Calu3 (cell line): Measurements from ENCODE around the gene ATF7IP. TPM values are rescaled to one million over a fixed set of nuclear protein-coding genes. Genes with fewer than 3 reads are reported as not detected.

Experiments used
- BruUV-seq: library from RNA; stranded (reverse); fragments of 400-500 nt; replicated peaks from 2 replicates; lab custom pipeline; 2021; lab: Mats Ljungman, UMichigan
- CTCF ChIA-PET: fragments of 300-600 bp; sonication (Branson Sonifier 250); formaldehyde crosslinking; loops from one replicate; lab custom pipeline; 2022; ENCODE audit warnings: antibody characterized with exemption; lab: Charles Lee
- DNase-seq: peaks from one replicate; pipeline ENCODE4 v3.0.0; 2022
- H3K27ac Mint-ChIP-seq: one replicate; pipeline ENCODE4 v1.8.0; 2022; ENCODE audit warnings: mixed read lengths; ENCODE audit not compliant: unreplicated experiment
- H3K27me3 Mint-ChIP-seq: one replicate; pipeline ENCODE4 v1.8.0; 2022; ENCODE audit warnings: mixed read lengths; ENCODE audit not compliant: unreplicated experiment
- H3K36me3 Mint-ChIP-seq: one replicate; pipeline ENCODE4 v1.8.0; 2022; ENCODE audit warnings: mild to moderate bottlenecking, moderate library complexity, mixed read lengths; ENCODE audit not compliant: insufficient read depth, unreplicated experiment
- H3K4me1 Mint-ChIP-seq: one replicate; pipeline ENCODE4 v1.8.0; 2022; ENCODE audit warnings: mild to moderate bottlenecking, low read depth, mixed read lengths; ENCODE audit not compliant: unreplicated experiment
- H3K4me3 Mint-ChIP-seq: one replicate; pipeline ENCODE4 v1.8.0; 2022; ENCODE audit warnings: mild to moderate bottlenecking, low read depth, moderate library complexity, mixed read lengths; ENCODE audit not compliant: unreplicated experiment
- H3K9me3 Mint-ChIP-seq: one replicate; pipeline ENCODE4 v1.8.0; 2022; ENCODE audit warnings: low read depth, mixed read lengths; ENCODE audit not compliant: unreplicated experiment
- intact Hi-C: fragments of 100-400 bp; cut with micrococcal nuclease; formaldehyde crosslinking; loops from one replicate; pipeline ENCODE4 v1.10.0; 2022; ENCODE audit not compliant: unreplicated experiment
- total RNA-seq: library from RNA; stranded (reverse); gene quantifications from 2 replicates; pipeline ENCODE4 v1.2.3, GENCODE V29; 2022
- TF ChIP-seq, protein P1 (sequence below): fragments of 200-600 bp; IDR thresholded peaks from one replicate; pipeline ENCODE4 v1.8.0; 2022; ENCODE audit warnings: antibody characterized with exemption; ENCODE audit not compliant: unreplicated experiment

The ATF7IP gene
- total RNA-seq, 1 experiment from 2014 or later: 72.7 TPM

GRCh38 chr12:14435627-14436026 lies 70.1 kb downstream of the ATF7IP start:
- TF ChIP-seq, protein P1, sequence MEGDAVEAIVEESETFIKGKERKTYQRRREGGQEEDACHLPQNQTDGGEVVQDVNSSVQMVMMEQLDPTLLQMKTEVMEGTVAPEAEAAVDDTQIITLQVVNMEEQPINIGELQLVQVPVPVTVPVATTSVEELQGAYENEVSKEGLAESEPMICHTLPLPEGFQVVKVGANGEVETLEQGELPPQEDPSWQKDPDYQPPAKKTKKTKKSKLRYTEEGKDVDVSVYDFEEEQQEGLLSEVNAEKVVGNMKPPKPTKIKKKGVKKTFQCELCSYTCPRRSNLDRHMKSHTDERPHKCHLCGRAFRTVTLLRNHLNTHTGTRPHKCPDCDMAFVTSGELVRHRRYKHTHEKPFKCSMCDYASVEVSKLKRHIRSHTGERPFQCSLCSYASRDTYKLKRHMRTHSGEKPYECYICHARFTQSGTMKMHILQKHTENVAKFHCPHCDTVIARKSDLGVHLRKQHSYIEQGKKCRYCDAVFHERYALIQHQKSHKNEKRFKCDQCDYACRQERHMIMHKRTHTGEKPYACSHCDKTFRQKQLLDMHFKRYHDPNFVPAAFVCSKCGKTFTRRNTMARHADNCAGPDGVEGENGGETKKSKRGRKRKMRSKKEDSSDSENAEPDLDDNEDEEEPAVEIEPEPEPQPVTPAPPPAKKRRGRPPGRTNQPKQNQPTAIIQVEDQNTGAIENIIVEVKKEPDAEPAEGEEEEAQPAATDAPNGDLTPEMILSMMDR: no peak
- DNase-seq: no peak
- H3K4me1 Mint-ChIP-seq: no peaks in the 10 kb centered on the region
- H3K9me3 Mint-ChIP-seq: no peaks in the 10 kb centered on the region
- no TSS peak for BruUV-seq
- CTCF ChIA-PET: no interaction called here
- no peak overlapping the region for H3K4me3 Mint-ChIP-seq
- H3K27ac Mint-ChIP-seq: no peak overlapping the region
- H3K36me3 Mint-ChIP-seq: peaks cover 15% of the 10 kb centered on the region
- no peaks in the 10 kb centered on the region for H3K27me3 Mint-ChIP-seq
- intact Hi-C loops: no loop called here

- H3K4me1 Mint-ChIP-seq: no peaks in the 10 kb centered on the region
- TF ChIP-seq, protein P1: no peak
- H3K9me3 Mint-ChIP-seq: no peaks in the 10 kb centered on the region
- peaks cover 29% of the 10 kb centered on the region for H3K36me3 Mint-ChIP-seq
- peak overlapping the region; percentile 44 for H3K27ac Mint-ChIP-seq
- no TSS peak for BruUV-seq
- no peaks in the 10 kb centered on the region for H3K27me3 Mint-ChIP-seq
- CTCF ChIA-PET: no interaction called here
- intact Hi-C loops: no loop called here
- no peak for DNase-seq
- no peak overlapping the region for H3K4me3 Mint-ChIP-seq
These were observed 76.9 kb downstream of the ATF7IP start for GRCh38 chr12:14442221-14442881.

- H3K36me3 Mint-ChIP-seq: peaks cover 32% of the 10 kb centered on the region
- intact Hi-C loops: no loop called here
- BruUV-seq: no TSS peak
- CTCF ChIA-PET: no interaction called here
- H3K4me1 Mint-ChIP-seq: no peaks in the 10 kb centered on the region
- no peaks in the 10 kb centered on the region for H3K9me3 Mint-ChIP-seq
- no peak overlapping the region for H3K27ac Mint-ChIP-seq
- H3K27me3 Mint-ChIP-seq: no peaks in the 10 kb centered on the region
- no peak for DNase-seq
- TF ChIP-seq, protein P1: no peak
- no peak overlapping the region for H3K4me3 Mint-ChIP-seq
These were observed 78.0 kb downstream of the ATF7IP start for GRCh38 chr12:14443531-14443930.

DNA sequence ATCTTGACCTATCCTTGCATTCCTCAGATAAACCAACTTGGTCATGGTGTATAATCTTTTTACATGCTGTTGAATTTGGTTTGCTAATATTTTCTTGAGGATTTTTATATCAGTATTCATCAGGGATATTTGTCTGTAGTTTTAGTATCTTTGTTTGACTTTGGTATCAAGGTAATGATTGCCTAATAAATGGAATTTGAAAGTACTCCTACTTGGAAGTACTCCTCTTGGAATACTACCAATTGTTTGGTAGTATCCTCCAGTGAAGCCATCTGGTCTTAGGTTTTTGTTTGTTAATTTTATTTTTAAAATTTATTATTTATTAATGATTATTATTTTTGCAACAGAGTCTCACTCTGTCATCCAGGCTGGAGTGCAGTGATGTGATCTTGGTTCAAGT lies 85.0 kb downstream of the ATF7IP start:
- intact Hi-C loops: no loop called here
- peaks cover 23% of the 10 kb centered on the region for H3K4me1 Mint-ChIP-seq
- no peaks in the 10 kb centered on the region for H3K9me3 Mint-ChIP-seq
- no TSS peak for BruUV-seq
- H3K27ac Mint-ChIP-seq: no peak overlapping the region
- no peak for DNase-seq
- TF ChIP-seq, protein P1: no peak
- CTCF ChIA-PET: no interaction called here
- H3K36me3 Mint-ChIP-seq: peaks cover 15% of the 10 kb centered on the region
- no peak overlapping the region for H3K4me3 Mint-ChIP-seq
- no peaks in the 10 kb centered on the region for H3K27me3 Mint-ChIP-seq
